ENCODE measurements around the gene PRKCZ. TPM values are rescaled to one million over a fixed set of nuclear protein-coding genes. Genes with fewer than 3 reads are reported as not detected.

PRKCZ gene
- polyA plus RNA-seq, 2 donors, result 21.2 to 34.3 TPM

- Histone ChIP-seq H3K27me3 (ENCODE audit: control insufficient read depth in 1 of 2, insufficient read depth in 2 of 2, low read length in 2 of 2) (no peaks in the 10 kb centered on the region), H3K4me1 (ENCODE audit: control insufficient read depth in 2 of 2, insufficient read depth in 2 of 2, low read length in 1 of 2) (peaks cover 0 to 5% of the 10 kb centered on the region in 2 donors), H3K27ac (ENCODE audit: low read depth in 2 of 2, low read length in 1 of 2) (no peak overlapping the region), H3K4me3 (ENCODE audit: low read depth in 1 of 2, low read length in 2 of 2) (no peak overlapping the region), H3K36me3 (ENCODE audit: control insufficient read depth in 2 of 2, insufficient read depth in 2 of 2, low read length in 1 of 2) (no peaks in the 10 kb centered on the region), H3K9me3 (ENCODE audit: control insufficient read depth in 2 of 2, insufficient read depth in 1 of 2, low read depth in 1 of 2, low read length in 1 of 2) (no peaks in the 10 kb centered on the region)
- WGBS, 2 donors, result 48 to 58% methylated on average over 30 of the region's 30 CpGs
Observed at GRCh38 chr1:2127187-2128145, 77.3 kb downstream of the PRKCZ start.

GRCh38 chr1:2128189-2128901 lies 78.1 kb downstream of the PRKCZ start:
- H3K27me3 ChIP-seq (ENCODE audit: control insufficient read depth in 1 of 2, insufficient read depth in 2 of 2, low read length in 2 of 2), result no peaks in the 10 kb centered on the region
- no peaks in the 10 kb centered on the region for H3K36me3 ChIP-seq (ENCODE audit: control insufficient read depth in 2 of 2, insufficient read depth in 2 of 2, low read length in 1 of 2)
- H3K27ac ChIP-seq (ENCODE audit: low read depth in 2 of 2, low read length in 1 of 2), result no peak overlapping the region
- peaks cover 0 to 8% of the 10 kb centered on the region in 2 donors for H3K4me1 ChIP-seq (ENCODE audit: control insufficient read depth in 2 of 2, insufficient read depth in 2 of 2, low read length in 1 of 2)
- WGBS, 2 donors, result 82 to 87% methylated on average over 29 of the region's 29 CpGs
- H3K4me3 ChIP-seq (ENCODE audit: low read depth in 1 of 2, low read length in 2 of 2), result no peak overlapping the region
- no peaks in the 10 kb centered on the region for H3K9me3 ChIP-seq (ENCODE audit: control insufficient read depth in 2 of 2, insufficient read depth in 1 of 2, low read depth in 1 of 2, low read length in 1 of 2)

- H3K27me3 ChIP-seq (ENCODE audit: control insufficient read depth in 1 of 2, insufficient read depth in 2 of 2, low read length in 2 of 2), result no peaks in the 10 kb centered on the region
- no peaks in the 10 kb centered on the region for H3K9me3 ChIP-seq (ENCODE audit: control insufficient read depth in 2 of 2, insufficient read depth in 1 of 2, low read depth in 1 of 2, low read length in 1 of 2)
- H3K4me3 ChIP-seq (ENCODE audit: low read depth in 1 of 2, low read length in 2 of 2), result no peak overlapping the region
- 94% methylated on average over 15 of the region's 15 CpGs for WGBS, 2 donors
- peaks cover 0 to 11% of the 10 kb centered on the region in 2 donors for H3K4me1 ChIP-seq (ENCODE audit: control insufficient read depth in 2 of 2, insufficient read depth in 2 of 2, low read length in 1 of 2)
- H3K36me3 ChIP-seq (ENCODE audit: control insufficient read depth in 2 of 2, insufficient read depth in 2 of 2, low read length in 1 of 2), result no peaks in the 10 kb centered on the region
- no peak overlapping the region for H3K27ac ChIP-seq (ENCODE audit: low read depth in 2 of 2, low read length in 1 of 2)
Observed at GRCh38 chr1:2129256-2129943, 79.2 kb downstream of the PRKCZ start.

- no peak overlapping the region for H3K27ac ChIP-seq (ENCODE audit: low read depth in 2 of 2, low read length in 1 of 2)
- peaks cover 0 to 2% of the 10 kb centered on the region in 2 donors for H3K36me3 ChIP-seq (ENCODE audit: control insufficient read depth in 2 of 2, insufficient read depth in 2 of 2, low read length in 1 of 2)
- H3K4me3 ChIP-seq (ENCODE audit: low read depth in 1 of 2, low read length in 2 of 2), result no peak overlapping the region
- peaks cover 0 to 17% of the 10 kb centered on the region in 2 donors for H3K4me1 ChIP-seq (ENCODE audit: control insufficient read depth in 2 of 2, insufficient read depth in 2 of 2, low read length in 1 of 2)
- no peaks in the 10 kb centered on the region for H3K27me3 ChIP-seq (ENCODE audit: control insufficient read depth in 1 of 2, insufficient read depth in 2 of 2, low read length in 2 of 2)
- 94 to 96% methylated on average over 10 of the region's 10 CpGs for WGBS, 2 donors
- no peaks in the 10 kb centered on the region for H3K9me3 ChIP-seq (ENCODE audit: control insufficient read depth in 2 of 2, insufficient read depth in 1 of 2, low read depth in 1 of 2, low read length in 1 of 2)
Observed at GRCh38 chr1:2130156-2130555, 79.9 kb downstream of the PRKCZ start.

GRCh38 chr1:2130871-2131289 lies 80.7 kb downstream of the PRKCZ start:
- peaks cover 0 to 19% of the 10 kb centered on the region in 2 donors for H3K4me1 ChIP-seq (ENCODE audit: control insufficient read depth in 2 of 2, insufficient read depth in 2 of 2, low read length in 1 of 2)
- H3K27ac ChIP-seq (ENCODE audit: low read depth in 2 of 2, low read length in 1 of 2), result no peak overlapping the region
- no peaks in the 10 kb centered on the region for H3K27me3 ChIP-seq (ENCODE audit: control insufficient read depth in 1 of 2, insufficient read depth in 2 of 2, low read length in 2 of 2)
- no peak overlapping the region for H3K4me3 ChIP-seq (ENCODE audit: low read depth in 1 of 2, low read length in 2 of 2)
- H3K36me3 ChIP-seq (ENCODE audit: control insufficient read depth in 2 of 2, insufficient read depth in 2 of 2, low read length in 1 of 2), result peaks cover 0 to 2% of the 10 kb centered on the region in 2 donors
- WGBS, 2 donors, result 93 to 94% methylated on average over 15 of the region's 15 CpGs
- no peaks in the 10 kb centered on the region for H3K9me3 ChIP-seq (ENCODE audit: control insufficient read depth in 2 of 2, insufficient read depth in 1 of 2, low read depth in 1 of 2, low read length in 1 of 2)

- WGBS, 2 donors, result 35 to 41% methylated on average over 40 of the region's 40 CpGs
- H3K36me3 ChIP-seq (ENCODE audit: control insufficient read depth in 2 of 2, insufficient read depth in 2 of 2, low read length in 1 of 2), result peaks cover 0 to 8% of the 10 kb centered on the region in 2 donors
- H3K9me3 ChIP-seq (ENCODE audit: control insufficient read depth in 2 of 2, insufficient read depth in 1 of 2, low read depth in 1 of 2, low read length in 1 of 2), result no peaks in the 10 kb centered on the region
- H3K4me3 ChIP-seq (ENCODE audit: low read depth in 1 of 2, low read length in 2 of 2), result peak overlapping the region; percentile 37
- no peaks in the 10 kb centered on the region for H3K27me3 ChIP-seq (ENCODE audit: control insufficient read depth in 1 of 2, insufficient read depth in 2 of 2, low read length in 2 of 2)
- peaks cover 0 to 20% of the 10 kb centered on the region in 2 donors for H3K4me1 ChIP-seq (ENCODE audit: control insufficient read depth in 2 of 2, insufficient read depth in 2 of 2, low read length in 1 of 2)
- H3K27ac ChIP-seq (ENCODE audit: low read depth in 2 of 2, low read length in 1 of 2), result peak overlapping the region; percentile 63 to 83
Observed at GRCh38 chr1:2132222-2133038, 82.2 kb downstream of the PRKCZ start.

GRCh38 chr1:2133039-2133878 lies 83.0 kb downstream of the PRKCZ start:
- peak overlapping the region; percentile 37 for H3K4me3 ChIP-seq (ENCODE audit: low read depth in 1 of 2, low read length in 2 of 2)
- WGBS, 2 donors, result 5 to 10% methylated on average over 57 to 63 of the region's 63 CpGs
- peak overlapping the region; percentile 76 to 83 for H3K27ac ChIP-seq (ENCODE audit: low read depth in 2 of 2, low read length in 1 of 2)
- H3K9me3 ChIP-seq (ENCODE audit: control insufficient read depth in 2 of 2, insufficient read depth in 1 of 2, low read depth in 1 of 2, low read length in 1 of 2), result no peaks in the 10 kb centered on the region
- no peaks in the 10 kb centered on the region for H3K27me3 ChIP-seq (ENCODE audit: control insufficient read depth in 1 of 2, insufficient read depth in 2 of 2, low read length in 2 of 2)
- H3K4me1 ChIP-seq (ENCODE audit: control insufficient read depth in 2 of 2, insufficient read depth in 2 of 2, low read length in 1 of 2), result peaks cover 0 to 16% of the 10 kb centered on the region in 2 donors
- peaks cover 0 to 10% of the 10 kb centered on the region in 2 donors for H3K36me3 ChIP-seq (ENCODE audit: control insufficient read depth in 2 of 2, insufficient read depth in 2 of 2, low read length in 1 of 2)

GRCh38 chr1:2133879-2134215 lies 83.6 kb downstream of the PRKCZ start:
- peak overlapping the region; percentile 76 to 81 for H3K27ac ChIP-seq (ENCODE audit: low read depth in 2 of 2, low read length in 1 of 2)
- H3K9me3 ChIP-seq (ENCODE audit: control insufficient read depth in 2 of 2, insufficient read depth in 1 of 2, low read depth in 1 of 2, low read length in 1 of 2), result no peaks in the 10 kb centered on the region
- H3K4me3 ChIP-seq (ENCODE audit: low read depth in 1 of 2, low read length in 2 of 2), result peak overlapping the region; percentile 30 to 37
- 76 to 78% methylated on average over 17 of the region's 17 CpGs for WGBS, 2 donors
- no peaks in the 10 kb centered on the region for H3K27me3 ChIP-seq (ENCODE audit: control insufficient read depth in 1 of 2, insufficient read depth in 2 of 2, low read length in 2 of 2)
- H3K36me3 ChIP-seq (ENCODE audit: control insufficient read depth in 2 of 2, insufficient read depth in 2 of 2, low read length in 1 of 2), result peaks cover 0 to 10% of the 10 kb centered on the region in 2 donors
- peaks cover 0 to 16% of the 10 kb centered on the region in 2 donors for H3K4me1 ChIP-seq (ENCODE audit: control insufficient read depth in 2 of 2, insufficient read depth in 2 of 2, low read length in 1 of 2)

Data from esophagus (tissue), 2 donors.